Activated CD4-positive, alpha-beta T cell treated with anti-CD3 and anti-CD28 coated beads for 1 hour (primary cell): ENCODE measurements around the gene RAET1L.
"Not testable (repeated sequence)": the region's sequence is repeated elsewhere in the genome, so short reads cannot be mapped to it uniquely, and the experiment has no call there.

Experiments used
- DNase-seq: peaks from one replicate; pipeline ENCODE4 v3.0.0-alpha.2; 2020

RAET1L gene

GRCh38 chr6:150015281-150016001, 9.9 kb downstream of the RAET1L start:
- not testable (repeated sequence) for DNase-seq

GRCh38 chr6:150014623-150015280, 10.6 kb downstream of the RAET1L start:
- DNase-seq: not testable (repeated sequence)

GRCh38 chr6:150013785-150014622, 11.3 kb downstream of the RAET1L start:
- not testable (repeated sequence) for DNase-seq

- not testable (repeated sequence) for DNase-seq
These were observed 12.2 kb downstream of the RAET1L start for GRCh38 chr6:150012846-150013784.

- no peak for DNase-seq
These were observed 16.7 kb downstream of the RAET1L start for GRCh38 chr6:150008588-150008987.

GRCh38 chr6:150006961-150007464, 18.3 kb downstream of the RAET1L start:
- no peak for DNase-seq

- no peak for DNase-seq
These were observed 19.3 kb downstream of the RAET1L start for GRCh38 chr6:150005761-150006651.

GRCh38 chr6:150004783-150005717, 20.3 kb downstream of the RAET1L start:
- DNase-seq: peak; percentile 78

GRCh38 chr6:150004101-150004782, 21.1 kb downstream of the RAET1L start:
- no peak for DNase-seq

GRCh38 chr6:150003599-150003998, 21.7 kb downstream of the RAET1L start:
- DNase-seq: not testable (repeated sequence)

- DNase-seq: no peak
These were observed 22.6 kb downstream of the RAET1L start for GRCh38 chr6:150002710-150003109.

GRCh38 chr6:150001295-150002008, 23.9 kb downstream of the RAET1L start:
- no peak for DNase-seq

GRCh38 chr6:149999636-150000035, 25.7 kb downstream of the RAET1L start:
- no peak for DNase-seq

GRCh38 chr6:149995971-149996370, 29.4 kb downstream of the RAET1L start:
- DNase-seq: no peak

- DNase-seq: no peak
These were observed 30.0 kb downstream of the RAET1L start for GRCh38 chr6:149995235-149995750.

- DNase-seq: no peak
These were observed 33.5 kb downstream of the RAET1L start for GRCh38 chr6:149991838-149992237.

GRCh38 chr6:149991472-149991795, 33.9 kb downstream of the RAET1L start:
- not testable (repeated sequence) for DNase-seq

- DNase-seq: no peak
These were observed 34.5 kb downstream of the RAET1L start for GRCh38 chr6:149990661-149991471.
